GM21786 (cell line): ENCODE data around the gene CARD16.
"Not testable (repeated sequence)": the region's sequence is repeated elsewhere in the genome, so short reads cannot be mapped to it uniquely, and the experiment has no call there.

Experiments used
- ATAC-seq: cut with Tn5 transposase; IDR thresholded peaks from one replicate; pipeline ENCODE4 v1.9.1; 2021; ENCODE audit not compliant: unreplicated experiment

The CARD16 gene

GRCh38 chr11:105044557-105045524 lies at the start of gene CARD16:
Gene CARD16, minus strand, starts transcription at chr11:105045335. Its CDS starts 38 bp downstream, at chr11:105045297.
- peak; percentile 99 for ATAC-seq

- ATAC-seq = no peak
Measured at GRCh38 chr11:105092256-105093239, 47.4 kb upstream of the CARD16 start.

- ATAC-seq = no peak
Measured at GRCh38 chr11:105081412-105082150, 36.4 kb upstream of the CARD16 start.

DNA sequence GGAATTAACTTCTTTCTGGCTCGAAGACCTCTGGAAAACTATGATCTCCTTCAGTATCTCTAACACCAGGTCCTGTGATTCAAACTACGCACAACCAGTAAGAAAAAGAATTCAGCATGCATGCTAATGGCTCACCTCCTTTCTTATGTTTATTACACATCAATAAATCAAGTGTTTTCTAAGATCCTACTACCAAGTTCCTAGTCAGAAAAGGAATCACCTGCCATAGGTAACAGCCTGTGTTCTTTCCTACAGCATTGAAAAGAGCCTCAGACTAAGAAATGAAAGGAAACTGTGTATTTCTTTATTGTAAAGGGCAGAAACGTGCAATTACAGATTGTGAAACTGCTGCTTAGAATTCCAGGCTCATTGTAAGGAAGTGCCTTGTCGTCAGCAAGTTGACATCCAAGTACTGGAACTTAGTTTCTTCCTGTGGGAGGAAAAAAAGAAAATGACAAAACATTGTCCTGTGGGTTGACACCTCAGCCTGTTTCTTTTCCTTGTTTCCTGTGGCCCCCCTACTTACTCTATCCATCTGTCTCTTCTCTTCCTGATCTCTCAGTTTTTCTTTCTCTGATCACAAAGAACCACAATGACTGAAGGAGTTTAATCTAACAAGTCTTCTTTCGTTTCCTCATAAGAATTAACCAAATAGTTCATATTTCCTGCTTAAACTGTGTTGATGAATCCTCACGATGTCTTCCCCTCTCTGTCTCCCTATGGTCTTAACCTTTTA lies 35.2 kb upstream of the CARD16 start:
- not testable (repeated sequence) for ATAC-seq

DNA sequence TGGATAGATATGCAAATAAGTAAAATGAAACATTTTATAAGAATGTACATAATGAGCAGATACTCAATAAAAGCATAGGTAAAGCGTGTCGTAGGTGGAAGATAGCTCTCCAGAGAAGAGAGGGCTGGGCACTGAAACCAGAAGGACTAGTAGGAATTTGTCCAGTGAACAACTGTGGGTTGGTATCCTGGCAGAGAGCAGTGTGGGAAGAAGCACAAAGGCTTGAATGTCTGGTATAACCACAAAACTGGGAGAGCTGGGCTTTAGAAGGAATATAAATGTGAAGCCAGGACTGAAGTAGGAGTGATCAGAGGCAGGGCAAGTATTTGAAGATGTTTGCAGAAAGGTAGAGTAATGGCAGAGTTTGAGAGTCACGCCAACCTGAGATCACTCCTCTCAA lies 33.1 kb upstream of the CARD16 start:
- no peak for ATAC-seq

GRCh38 chr11:105077141-105077790 lies 32.1 kb upstream of the CARD16 start:
- ATAC-seq = not testable (repeated sequence)

DNA sequence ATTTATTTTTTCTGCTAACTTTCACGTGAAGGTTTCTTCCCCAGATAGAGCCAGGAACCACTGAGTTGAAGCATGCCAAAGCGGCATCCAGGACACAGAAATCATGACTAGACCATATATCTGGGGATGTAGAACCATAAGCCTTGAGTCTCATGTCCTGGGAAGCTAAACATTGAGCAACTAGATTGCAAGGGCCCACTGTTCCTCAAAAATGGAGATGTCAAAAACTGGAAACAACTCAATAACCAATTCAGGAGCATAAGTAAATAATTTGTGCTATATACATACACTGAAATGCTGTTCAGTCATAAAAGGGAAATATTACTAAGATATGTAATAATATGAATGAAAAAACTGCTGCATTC lies 29.0 kb upstream of the CARD16 start:
- no peak for ATAC-seq

DNA sequence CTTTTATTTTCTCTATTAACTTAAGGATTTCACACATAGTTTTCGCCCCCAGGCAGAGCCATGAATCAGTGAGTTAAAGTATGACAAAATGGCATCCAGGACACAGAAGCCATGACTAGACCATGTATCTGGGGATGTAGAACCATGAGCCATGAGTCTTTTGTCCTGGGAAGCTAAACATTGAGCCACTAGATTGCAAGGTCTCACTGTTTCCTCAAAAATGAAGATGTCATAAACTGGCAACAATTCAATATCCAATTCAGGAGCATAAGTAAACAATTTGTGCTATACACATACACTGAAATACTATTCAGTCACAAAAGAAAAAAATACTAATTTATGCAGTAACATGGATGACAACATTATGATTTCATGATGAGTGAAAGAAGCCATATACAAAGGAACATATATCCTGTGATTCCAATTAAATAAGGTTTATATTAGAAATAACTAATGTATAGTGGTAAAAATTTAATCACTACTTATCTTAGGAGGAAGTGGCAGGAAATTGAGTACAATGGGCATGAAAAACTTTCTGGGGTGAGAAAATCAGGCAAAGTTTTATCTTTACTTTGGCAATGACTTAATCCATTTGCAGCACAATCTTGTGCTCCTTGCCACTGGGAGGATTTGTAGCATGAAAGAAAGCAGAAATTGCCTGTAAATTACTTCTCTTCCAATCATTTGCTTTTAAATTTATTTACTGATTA lies 28.5 kb upstream of the CARD16 start:
- no peak for ATAC-seq

- not testable (repeated sequence) for ATAC-seq
Measured at GRCh38 chr11:105072080-105072479, 26.9 kb upstream of the CARD16 start.

GRCh38 chr11:105071089-105071732 lies 26.1 kb upstream of the CARD16 start:
- ATAC-seq = no peak

DNA sequence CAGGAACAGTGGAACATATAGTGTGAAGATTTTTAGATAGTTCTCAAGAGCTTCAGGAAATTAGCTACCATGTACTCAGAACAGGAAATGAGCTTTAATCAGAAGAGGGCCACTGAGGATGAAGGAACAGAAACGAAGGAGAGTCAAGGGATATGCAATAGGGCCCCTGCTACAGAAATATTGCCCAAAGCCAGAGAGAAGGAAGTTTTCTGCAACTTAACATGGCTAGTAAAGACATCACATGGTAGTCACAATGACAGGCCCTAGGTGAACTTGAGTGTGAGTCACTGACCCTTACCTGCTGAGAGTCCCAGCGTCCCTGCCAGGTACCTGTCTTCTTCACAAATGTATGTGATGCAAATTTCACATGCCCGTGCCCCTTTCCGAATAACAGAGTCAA lies 25.2 kb upstream of the CARD16 start:
- ATAC-seq = no peak

GRCh38 chr11:105069749-105070148 lies 24.6 kb upstream of the CARD16 start:
- not testable (repeated sequence) for ATAC-seq

DNA sequence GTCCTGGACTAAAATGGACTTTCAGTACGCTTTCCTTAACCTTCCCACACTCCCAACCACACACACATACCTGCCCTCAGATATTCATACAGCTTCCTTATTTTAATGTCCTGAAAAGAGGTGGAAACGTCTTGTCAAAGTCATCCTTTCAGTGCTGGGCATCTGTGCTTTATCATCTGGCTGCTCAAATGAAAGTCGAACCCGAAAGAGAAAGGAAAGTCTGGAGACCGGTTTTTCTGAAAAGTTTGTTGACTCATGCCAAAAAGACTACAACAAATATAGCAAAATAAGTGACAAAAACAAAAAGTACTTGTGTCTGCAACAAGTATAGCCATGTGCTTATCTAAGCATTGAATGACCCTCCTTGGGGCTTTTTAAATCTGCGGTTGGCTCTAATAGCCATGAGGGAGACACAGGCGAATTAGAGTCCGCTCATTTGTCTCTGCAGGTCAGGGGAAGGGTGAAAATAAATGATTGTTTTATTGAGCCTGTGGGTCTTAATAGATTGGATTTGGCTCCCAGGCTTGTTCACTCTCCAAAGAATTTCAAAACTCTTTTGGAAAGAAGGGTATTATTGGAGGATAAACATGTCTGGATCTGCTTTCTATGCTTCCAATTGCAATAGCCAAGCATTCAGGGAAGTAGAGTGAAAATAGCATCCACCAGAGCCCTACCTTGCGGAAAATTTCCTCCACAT lies 18.3 kb upstream of the CARD16 start:
- not testable (repeated sequence) for ATAC-seq

DNA sequence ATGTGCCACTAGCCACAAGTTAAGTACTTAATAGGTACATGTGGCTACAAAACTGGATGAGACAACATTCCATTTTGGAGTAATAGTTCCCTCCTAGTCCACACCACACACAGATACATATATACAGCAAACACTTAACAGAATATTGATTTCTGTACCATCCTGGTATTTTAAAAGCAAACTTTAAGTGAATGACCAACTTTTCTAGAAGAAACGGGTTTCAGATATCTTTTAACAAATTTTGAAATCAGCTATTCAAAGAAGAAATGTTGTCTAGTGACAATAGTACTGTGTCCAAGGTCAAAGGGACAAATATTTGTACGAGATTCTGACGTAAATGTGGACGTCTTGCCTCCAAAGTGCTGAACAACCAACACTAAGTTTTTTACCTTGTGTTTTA lies 12.3 kb upstream of the CARD16 start:
- ATAC-seq = no peak

DNA sequence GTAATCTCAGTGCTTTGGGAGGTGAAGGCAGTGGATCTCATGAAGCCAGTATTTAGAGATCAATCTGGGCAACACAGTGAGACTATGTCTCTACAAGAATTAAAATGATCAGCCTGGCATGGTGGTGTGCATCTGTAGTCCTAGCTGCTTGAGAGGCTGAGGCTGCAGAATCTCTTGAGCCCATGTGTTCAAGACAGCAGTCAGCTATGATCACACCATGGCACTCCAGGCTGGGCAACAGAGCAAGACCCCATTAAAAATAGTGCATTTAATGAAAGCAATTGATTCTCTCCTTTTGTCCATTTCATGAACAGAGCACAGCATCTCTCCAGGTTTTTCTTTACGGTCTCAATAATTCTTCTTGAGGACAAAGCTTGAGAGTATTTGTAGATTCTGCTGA lies 11.3 kb upstream of the CARD16 start:
- no peak for ATAC-seq

DNA sequence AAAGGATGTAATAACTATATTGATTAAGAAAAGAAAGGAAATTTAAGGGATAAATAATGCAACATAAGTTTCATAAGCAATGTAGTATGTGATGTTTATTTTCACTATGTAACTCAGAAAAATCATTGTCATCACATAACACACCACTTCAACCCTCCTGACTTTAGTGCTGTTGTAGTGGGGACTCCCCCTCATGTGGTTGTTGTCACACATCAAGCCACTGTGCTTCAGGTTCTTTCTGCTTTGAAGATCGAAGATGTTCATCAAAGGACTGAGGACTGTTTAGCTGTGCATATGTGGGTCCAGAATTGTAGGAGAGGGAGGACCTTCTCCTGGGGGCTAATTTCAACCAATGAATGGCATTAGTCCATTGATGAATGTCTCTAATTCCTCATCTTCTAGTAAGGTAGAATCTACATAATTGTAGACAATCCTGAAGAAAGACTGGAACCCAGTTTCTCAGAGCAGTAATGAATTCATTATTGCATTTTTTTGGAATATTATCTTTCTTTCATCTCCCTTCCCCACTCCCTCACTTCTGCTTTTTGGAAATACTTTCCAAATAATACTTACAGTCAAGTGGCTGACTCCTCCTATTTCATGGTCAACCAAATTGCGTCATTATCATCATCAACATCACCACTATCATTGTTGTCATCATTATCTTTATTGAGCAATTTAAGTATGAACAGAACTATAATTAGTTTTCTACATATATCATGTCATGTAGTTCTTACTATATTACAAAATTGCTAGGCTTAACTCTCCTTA lies 9.8 kb upstream of the CARD16 start:
- no peak for ATAC-seq

- no peak for ATAC-seq
Measured at GRCh38 chr11:105052487-105052886, 7.4 kb upstream of the CARD16 start.
